HG02852 (cell line): ENCODE results near the gene ZNF429.
"Not testable (repeated sequence)": the region's sequence is repeated elsewhere in the genome, so short reads cannot be mapped to it uniquely, and the experiment has no call there.

Source experiments
- ATAC-seq: cut with Tn5 transposase; IDR thresholded peaks from one replicate; pipeline ENCODE4 v1.9.1; 2021; ENCODE audit warnings: mild to moderate bottlenecking, moderate library complexity; ENCODE audit not compliant: unreplicated experiment

ZNF429 gene

GRCh38 chr19:21512609-21513008, 7.2 kb downstream of the ZNF429 start:
- not testable (repeated sequence) for ATAC-seq

GRCh38 chr19:21513651-21514050, 8.2 kb downstream of the ZNF429 start:
- no peak for ATAC-seq

- no peak for ATAC-seq
Observed at GRCh38 chr19:21519488-21519887, 14.1 kb downstream of the ZNF429 start.

GRCh38 chr19:21532904-21533303, 27.5 kb downstream of the ZNF429 start:
- ATAC-seq: no peak

- ATAC-seq: not testable (repeated sequence)
Observed at GRCh38 chr19:21536741-21537290, 31.4 kb downstream of the ZNF429 start.

- no peak for ATAC-seq
Observed at GRCh38 chr19:21559444-21559843, 54.0 kb downstream of the ZNF429 start.

GRCh38 chr19:21564406-21564805, 59.0 kb downstream of the ZNF429 start:
- ATAC-seq: no peak

GRCh38 chr19:21566073-21566472, 60.7 kb downstream of the ZNF429 start:
- ATAC-seq: no peak

- ATAC-seq: not testable (repeated sequence)
Observed at GRCh38 chr19:21567806-21568205, 62.4 kb downstream of the ZNF429 start.

- ATAC-seq: no peak
Observed at GRCh38 chr19:21568816-21569493, 63.6 kb downstream of the ZNF429 start.

GRCh38 chr19:21569494-21569865, 64.1 kb downstream of the ZNF429 start:
- no peak for ATAC-seq

GRCh38 chr19:21571316-21571715, 65.9 kb downstream of the ZNF429 start:
- ATAC-seq: no peak

- ATAC-seq: no peak
Observed at GRCh38 chr19:21574607-21575006, 69.2 kb downstream of the ZNF429 start.

- ATAC-seq: no peak
Observed at GRCh38 chr19:21576481-21576880, 71.1 kb downstream of the ZNF429 start.

- ATAC-seq: no peak
Observed at GRCh38 chr19:21580101-21580500, 74.7 kb downstream of the ZNF429 start.

GRCh38 chr19:21580818-21581217, 75.4 kb downstream of the ZNF429 start:
- no peak for ATAC-seq

GRCh38 chr19:21581646-21582240, 76.3 kb downstream of the ZNF429 start:
- ATAC-seq: no peak

GRCh38 chr19:21584537-21584936, 79.1 kb downstream of the ZNF429 start:
- no peak for ATAC-seq

- ATAC-seq: no peak
Observed at GRCh38 chr19:21585281-21585890, 80.0 kb downstream of the ZNF429 start.

GRCh38 chr19:21586311-21587116, 81.1 kb downstream of the ZNF429 start:
- no peak for ATAC-seq

GRCh38 chr19:21587117-21587461, 81.7 kb downstream of the ZNF429 start:
- ATAC-seq: no peak
